ENCODE results near the gene PACS2. TPM values are rescaled to one million over a fixed set of nuclear protein-coding genes. Genes with fewer than 3 reads are reported as not detected.

PACS2 gene
- total RNA-seq, 1 experiment from 2014 or later: 62.0 TPM

DNA sequence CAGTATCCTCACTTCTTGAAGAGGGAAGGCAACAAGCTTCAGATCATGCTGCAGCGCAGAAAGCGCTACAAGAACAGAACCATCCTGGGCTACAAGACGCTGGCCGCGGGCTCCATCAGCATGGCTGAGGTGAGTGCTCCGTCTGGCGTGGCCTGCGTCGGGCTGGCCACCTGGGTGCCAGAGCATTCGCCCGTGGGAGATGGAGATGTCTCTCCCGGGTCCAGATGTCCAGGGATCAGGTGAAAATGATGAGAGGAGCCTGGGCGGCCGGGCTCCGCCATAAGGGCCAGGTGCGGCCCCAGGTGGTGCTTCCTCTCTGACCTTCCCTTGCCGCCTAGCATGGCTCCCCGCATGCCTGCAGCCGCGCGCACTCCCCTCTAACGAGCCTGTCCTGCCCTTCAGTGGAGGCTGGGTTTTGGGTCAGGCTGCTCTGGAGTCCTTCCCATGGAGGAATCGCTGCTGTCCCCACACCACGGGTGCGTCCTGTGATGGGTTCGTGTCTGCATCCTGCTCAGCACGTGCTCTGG is 40.6 kb downstream of the PACS2 start:
- Histone ChIP-seq H3K27me3 (ENCODE audit: low read length) (no peaks in the 10 kb centered on the region), H3K9me2 (replicated peaks; ENCODE audit: low read length) (no peaks in the 10 kb centered on the region), H3K4me3 (ENCODE audit: low read length) (no peak overlapping the region), H3F3A (ENCODE audit: low read length, unreplicated experiment) (no peaks in the 10 kb centered on the region), H3K27ac (ENCODE audit: low read length) (no peak overlapping the region), H3K36me3 (ENCODE audit: low read depth, low read length) (no peaks in the 10 kb centered on the region), H4K20me1 (ENCODE audit: low read length) (no peaks in the 10 kb centered on the region), H3K4me2 (ENCODE audit: low read length) (no peak overlapping the region), H3K9ac (ENCODE audit: low read length) (no peak overlapping the region), H3K9me3 (ENCODE audit: low read length) (no peaks in the 10 kb centered on the region), H2AFZ (ENCODE audit: low read length) (no peak overlapping the region), H3K4me1 (ENCODE audit: insufficient read depth, low read length) (0 out of 2 replicates have a peak, but pooled peaks cover 5% of the 10 kb centered on the region), H3K79me2 (ENCODE audit: low read length) (no peaks in the 10 kb centered on the region)
- intact Hi-C loops (cut with micrococcal nuclease): no loop called here
- ATAC-seq (no peak), DNase-seq (no peak)
- POLR2A ChIA-PET (ENCODE audit: unreplicated experiment): no interaction called here
- CTCF ChIA-PET: no interaction called here
- TF ChIP-seq EZH2phosphoT487 (IDR thresholded peaks at IDR 0.05; ENCODE audit: borderline replicate concordance, low read length): no peak
- TF ChIP-seq EZH2 (IDR thresholded peaks at IDR 0.05; ENCODE audit: low read length, unreplicated experiment): no peak
- TF ChIP-seq, protein P1, sequence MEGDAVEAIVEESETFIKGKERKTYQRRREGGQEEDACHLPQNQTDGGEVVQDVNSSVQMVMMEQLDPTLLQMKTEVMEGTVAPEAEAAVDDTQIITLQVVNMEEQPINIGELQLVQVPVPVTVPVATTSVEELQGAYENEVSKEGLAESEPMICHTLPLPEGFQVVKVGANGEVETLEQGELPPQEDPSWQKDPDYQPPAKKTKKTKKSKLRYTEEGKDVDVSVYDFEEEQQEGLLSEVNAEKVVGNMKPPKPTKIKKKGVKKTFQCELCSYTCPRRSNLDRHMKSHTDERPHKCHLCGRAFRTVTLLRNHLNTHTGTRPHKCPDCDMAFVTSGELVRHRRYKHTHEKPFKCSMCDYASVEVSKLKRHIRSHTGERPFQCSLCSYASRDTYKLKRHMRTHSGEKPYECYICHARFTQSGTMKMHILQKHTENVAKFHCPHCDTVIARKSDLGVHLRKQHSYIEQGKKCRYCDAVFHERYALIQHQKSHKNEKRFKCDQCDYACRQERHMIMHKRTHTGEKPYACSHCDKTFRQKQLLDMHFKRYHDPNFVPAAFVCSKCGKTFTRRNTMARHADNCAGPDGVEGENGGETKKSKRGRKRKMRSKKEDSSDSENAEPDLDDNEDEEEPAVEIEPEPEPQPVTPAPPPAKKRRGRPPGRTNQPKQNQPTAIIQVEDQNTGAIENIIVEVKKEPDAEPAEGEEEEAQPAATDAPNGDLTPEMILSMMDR (conservative IDR thresholded peaks at IDR 0.05; ENCODE audit: low read depth, low read length): no peak
- no TSS peak for BruUV-seq (replicated peaks)

DNA sequence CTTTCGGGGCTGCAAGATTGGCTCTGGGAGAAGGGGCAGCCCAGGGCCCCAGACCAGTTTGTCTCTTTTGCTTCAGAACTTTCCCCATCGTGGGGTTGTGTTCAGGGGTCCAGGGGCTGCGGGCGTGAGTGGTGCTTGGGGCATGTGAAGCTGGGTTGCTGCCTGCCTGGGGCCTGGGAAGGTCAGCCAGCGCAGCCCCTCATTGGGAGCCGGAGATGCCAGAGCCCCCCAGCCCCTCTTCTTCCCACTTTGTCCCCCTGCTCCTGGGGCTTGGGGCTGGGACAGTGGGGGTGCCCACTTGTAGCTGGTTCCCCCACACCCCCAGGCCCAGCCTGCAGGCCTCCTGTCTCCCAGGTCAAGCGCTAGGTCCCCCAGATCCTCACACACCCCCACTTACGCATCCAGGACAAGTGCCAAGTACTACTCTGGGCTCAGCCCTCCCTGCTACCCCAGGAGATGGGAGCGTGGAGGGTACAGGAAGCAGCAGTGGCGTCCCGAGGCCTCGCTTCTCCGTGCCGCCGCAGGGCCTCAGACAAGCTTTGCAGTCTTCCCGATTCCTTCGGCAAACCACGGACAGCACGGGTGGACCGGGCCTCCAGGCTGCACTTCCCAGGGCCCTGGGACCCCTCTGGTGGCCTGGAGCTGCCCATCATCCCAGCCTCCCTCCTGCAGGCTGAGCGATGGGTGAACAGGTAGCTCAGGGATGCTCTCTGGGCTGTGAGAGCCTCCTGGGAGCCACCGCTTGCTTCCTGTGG is 41.5 kb downstream of the PACS2 start:
- H3K4me3 ChIP-seq (ENCODE audit: low read length): no peak overlapping the region
- H3K27me3 ChIP-seq (ENCODE audit: low read length): no peaks in the 10 kb centered on the region
- no peaks in the 10 kb centered on the region for H3K79me2 ChIP-seq (ENCODE audit: low read length)
- no peaks in the 10 kb centered on the region for H3K9me3 ChIP-seq (ENCODE audit: low read length)
- no peak overlapping the region for H3K27ac ChIP-seq (ENCODE audit: low read length)
- TF ChIP-seq EZH2 (IDR thresholded peaks at IDR 0.05; ENCODE audit: low read length, unreplicated experiment) (no peak), EZH2phosphoT487 (IDR thresholded peaks at IDR 0.05; ENCODE audit: borderline replicate concordance, low read length) (no peak)
- 0 out of 2 replicates have a peak, but pooled peaks cover 5% of the 10 kb centered on the region for H3K4me1 ChIP-seq (ENCODE audit: insufficient read depth, low read length)
- H3K9me2 ChIP-seq (replicated peaks; ENCODE audit: low read length): no peaks in the 10 kb centered on the region
- DNase-seq (no peak), ATAC-seq (no peak)
- no peak overlapping the region for H3K4me2 ChIP-seq (ENCODE audit: low read length)
- H3K36me3 ChIP-seq (ENCODE audit: low read depth, low read length): 0 out of 2 replicates have a peak, but pooled peaks cover 2% of the 10 kb centered on the region
- H3K9ac ChIP-seq (ENCODE audit: low read length): no peak overlapping the region
- no TSS peak for BruUV-seq (replicated peaks)
- intact Hi-C loops (cut with micrococcal nuclease): no loop called here
- H2AFZ ChIP-seq (ENCODE audit: low read length): no peak overlapping the region
- H3F3A ChIP-seq (ENCODE audit: low read length, unreplicated experiment): no peaks in the 10 kb centered on the region
- CTCF ChIA-PET: no interaction called here
- H4K20me1 ChIP-seq (ENCODE audit: low read length): no peaks in the 10 kb centered on the region
- POLR2A ChIA-PET (ENCODE audit: unreplicated experiment): no interaction called here

DNA sequence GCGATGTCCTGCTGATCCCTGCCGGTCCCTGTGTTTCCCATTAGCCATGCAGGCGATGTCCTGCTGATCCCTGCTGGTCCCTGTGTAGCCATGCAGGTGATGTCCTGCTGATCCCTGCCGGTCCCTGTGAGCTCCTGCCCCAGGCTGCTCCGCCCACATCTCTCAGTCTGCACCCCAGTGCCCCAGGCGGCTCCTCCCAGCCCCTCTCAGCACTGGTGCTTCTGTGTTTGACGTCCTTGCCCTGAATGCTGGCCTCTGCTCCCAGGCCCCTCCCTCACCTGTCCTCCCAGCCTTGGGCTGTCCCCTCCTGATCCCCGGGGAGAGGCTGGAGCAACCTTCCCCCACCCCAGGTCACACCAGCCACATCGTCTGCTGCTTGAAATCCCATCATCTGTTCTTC is 42.4 kb downstream of the PACS2 start:
- Histone ChIP-seq H4K20me1 (ENCODE audit: low read length) (no peaks in the 10 kb centered on the region), H3K4me3 (ENCODE audit: low read length) (no peak overlapping the region), H3K9me2 (replicated peaks; ENCODE audit: low read length) (no peaks in the 10 kb centered on the region), H2AFZ (ENCODE audit: low read length) (no peak overlapping the region), H3K9ac (ENCODE audit: low read length) (no peak overlapping the region), H3F3A (ENCODE audit: low read length, unreplicated experiment) (no peaks in the 10 kb centered on the region), H3K4me1 (ENCODE audit: insufficient read depth, low read length) (0 out of 2 replicates have a peak, but pooled peaks cover 5% of the 10 kb centered on the region), H3K9me3 (ENCODE audit: low read length) (no peaks in the 10 kb centered on the region), H3K27ac (ENCODE audit: low read length) (no peak overlapping the region), H3K27me3 (ENCODE audit: low read length) (no peaks in the 10 kb centered on the region), H3K4me2 (ENCODE audit: low read length) (no peak overlapping the region), H3K36me3 (ENCODE audit: low read depth, low read length) (0 out of 2 replicates have a peak, but pooled peaks cover 2% of the 10 kb centered on the region), H3K79me2 (ENCODE audit: low read length) (no peaks in the 10 kb centered on the region)
- TF ChIP-seq EZH2phosphoT487 (IDR thresholded peaks at IDR 0.05; ENCODE audit: borderline replicate concordance, low read length): no peak
- TF ChIP-seq EZH2 (IDR thresholded peaks at IDR 0.05; ENCODE audit: low read length, unreplicated experiment): no peak
- no peak for DNase-seq
- intact Hi-C loops (cut with micrococcal nuclease): no loop called here
- ChIA-PET CTCF (no interaction called here), POLR2A (ENCODE audit: unreplicated experiment) (no interaction called here)
- ATAC-seq: no peak
- no TSS peak for BruUV-seq (replicated peaks)
